Activated naive CD4-positive, alpha-beta T cell treated with anti-CD3 and anti-CD28 coated beads, Interleukin-2, amount 10 ng/mL, durations not matched to agents 7 days and 5 days (primary cell): Measurements from ENCODE around the gene OAF.

Source experiments
- CTCF ChIA-PET: fragments of 350-600 bp; sonication (Branson Sonifier 250); formaldehyde crosslinking; loops from one replicate; lab custom pipeline; 2021; ENCODE audit warnings: antibody characterized with exemption; lab: Charles Lee
- DNase-seq: peaks from one replicate; pipeline ENCODE4 v3.0.0-alpha.2; 2020
- H3K27ac Mint-ChIP-seq: one replicate; pipeline ENCODE4 v1.8.0; 2021; ENCODE audit warnings: mild to moderate bottlenecking, moderate library complexity, mixed read lengths
- H3K27me3 Mint-ChIP-seq: one replicate; pipeline ENCODE4 v1.8.0; 2021; ENCODE audit warnings: mild to moderate bottlenecking, mixed read lengths
- H3K36me3 Mint-ChIP-seq: one replicate; pipeline ENCODE4 v1.8.0; 2021; ENCODE audit warnings: mixed read lengths
- H3K4me1 Mint-ChIP-seq: one replicate; pipeline ENCODE4 v1.8.0; 2021; ENCODE audit warnings: mixed read lengths
- H3K4me3 Mint-ChIP-seq: one replicate; pipeline ENCODE4 v1.8.0; 2021; ENCODE audit warnings: mild to moderate bottlenecking, moderate library complexity, mixed read lengths
- H3K9me3 Mint-ChIP-seq: one replicate; pipeline ENCODE4 v1.8.0; 2021; ENCODE audit warnings: mixed read lengths

Gene OAF

DNA sequence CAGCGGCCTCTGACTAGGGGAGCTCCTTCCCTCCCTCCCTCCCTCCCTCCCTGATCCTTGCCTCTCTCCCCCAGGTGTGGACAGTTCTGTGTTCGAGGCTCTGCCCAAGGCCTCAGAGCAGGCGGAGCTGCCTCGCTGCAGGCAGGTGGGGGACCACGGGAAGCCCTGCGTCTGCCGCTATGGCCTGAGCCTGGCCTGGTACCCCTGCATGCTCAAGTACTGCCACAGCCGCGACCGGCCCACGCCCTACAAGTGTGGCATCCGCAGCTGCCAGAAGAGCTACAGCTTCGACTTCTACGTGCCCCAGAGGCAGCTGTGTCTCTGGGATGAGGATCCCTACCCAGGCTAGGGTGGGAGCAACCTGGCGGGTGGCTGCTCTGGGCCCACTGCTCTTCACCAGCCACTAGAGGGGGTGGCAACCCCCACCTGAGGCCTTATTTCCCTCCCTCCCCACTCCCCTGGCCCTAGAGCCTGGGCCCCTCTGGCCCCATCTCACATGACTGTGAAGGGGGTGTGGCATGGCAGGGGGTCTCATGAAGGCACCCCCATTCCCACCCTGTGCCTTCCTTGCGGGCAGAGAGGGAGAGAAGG is 18.1 kb downstream of the OAF start:
- H3K9me3 Mint-ChIP-seq, result no peaks in the 10 kb centered on the region
- no peak overlapping the region for H3K27ac Mint-ChIP-seq
- H3K4me1 Mint-ChIP-seq, result no peaks in the 10 kb centered on the region
- CTCF ChIA-PET, result interaction anchor here (0.5 to 11.7 kb wide), 15 partner anchors 14 to 554 kb away, joined by 3 to 234 read pairs (median 5); no protein-coding TSS in a partner anchor
- no peak overlapping the region for H3K4me3 Mint-ChIP-seq
- DNase-seq, result no peak
- H3K27me3 Mint-ChIP-seq, result peaks cover 40% of the 10 kb centered on the region
- H3K36me3 Mint-ChIP-seq, result no peaks in the 10 kb centered on the region

GRCh38 chr11:120229451-120230424 is 18.9 kb downstream of the OAF start:
- peak; percentile 52 for DNase-seq
- Mint-ChIP-seq H3K9me3 (no peaks in the 10 kb centered on the region), H3K36me3 (no peaks in the 10 kb centered on the region), H3K27me3 (peaks cover 42% of the 10 kb centered on the region), H3K4me1 (no peaks in the 10 kb centered on the region), H3K4me3 (no peak overlapping the region), H3K27ac (no peak overlapping the region)
- CTCF ChIA-PET, result interaction anchor here (0.9 to 11.7 kb wide), 16 partner anchors 13 to 555 kb away, joined by 3 to 234 read pairs (median 5); no protein-coding TSS in a partner anchor

DNA sequence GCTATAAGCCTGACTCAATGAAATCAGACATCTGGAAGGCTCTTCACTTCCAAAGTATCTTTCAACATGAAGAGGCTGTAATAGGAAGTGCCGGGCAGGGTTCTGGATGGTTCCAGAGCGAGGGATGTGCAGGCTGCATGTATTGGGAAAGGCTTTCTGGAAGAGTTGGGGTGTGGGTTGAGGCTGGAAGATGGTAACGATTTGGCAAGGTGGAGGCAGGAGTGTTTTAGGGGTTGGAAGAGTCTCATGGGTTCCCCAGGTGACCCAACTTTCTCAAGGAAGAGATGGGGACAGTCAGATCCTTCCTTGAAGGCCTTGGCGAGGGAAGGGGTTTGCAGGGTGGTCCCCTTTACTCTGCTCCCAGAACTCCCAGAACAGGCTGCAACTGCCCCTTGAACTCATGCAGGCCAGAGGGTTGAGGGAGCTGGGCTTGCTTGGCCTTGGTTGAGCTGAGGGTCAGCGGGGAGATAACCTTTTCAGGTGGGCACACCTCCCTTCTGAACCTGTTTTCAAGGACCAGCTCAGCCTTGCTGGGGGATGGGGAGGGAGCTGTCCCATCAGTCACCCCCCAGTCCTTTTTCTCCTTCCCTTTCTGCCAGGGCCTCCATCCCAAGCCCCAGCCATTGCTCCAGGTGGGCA is 19.7 kb downstream of the OAF start:
- Mint-ChIP-seq H3K27ac (no peak overlapping the region), H3K27me3 (peaks cover 42% of the 10 kb centered on the region), H3K36me3 (no peaks in the 10 kb centered on the region), H3K4me1 (no peaks in the 10 kb centered on the region), H3K4me3 (no peak overlapping the region), H3K9me3 (no peaks in the 10 kb centered on the region)
- no peak for DNase-seq
- CTCF ChIA-PET, result interaction anchor here (0.9 to 11.7 kb wide), 9 partner anchors 12 to 84 kb away, joined by 3 to 234 read pairs (median 5); no protein-coding TSS in a partner anchor

- Mint-ChIP-seq H3K27me3 (peaks cover 48% of the 10 kb centered on the region), H3K4me1 (no peaks in the 10 kb centered on the region), H3K4me3 (no peak overlapping the region), H3K36me3 (no peaks in the 10 kb centered on the region), H3K9me3 (no peaks in the 10 kb centered on the region), H3K27ac (no peak overlapping the region)
- CTCF ChIA-PET, result interaction anchor here (0.7 to 11.7 kb wide), 4 partner anchors 13 to 69 kb away, joined by 3 to 234 read pairs (median 19); no protein-coding TSS in a partner anchor
- no peak for DNase-seq
These were observed 21.1 kb downstream of the OAF start for GRCh38 chr11:120231963-120232362.

- Mint-ChIP-seq H3K4me1 (no peaks in the 10 kb centered on the region), H3K36me3 (no peaks in the 10 kb centered on the region), H3K4me3 (no peak overlapping the region), H3K9me3 (no peaks in the 10 kb centered on the region), H3K27ac (no peak overlapping the region), H3K27me3 (peaks cover 61% of the 10 kb centered on the region)
- CTCF ChIA-PET, result interaction anchor here (1.0 to 11.7 kb wide), 5 partner anchors 15 to 102 kb away, joined by 3 to 234 read pairs (median 6); no protein-coding TSS in a partner anchor
- DNase-seq, result no peak
These were observed 22.5 kb downstream of the OAF start for GRCh38 chr11:120233207-120233803.

- no peak overlapping the region for H3K27ac Mint-ChIP-seq
- CTCF ChIA-PET, result interaction anchor here (0.6 to 11.7 kb wide), 18 partner anchors 8 to 451 kb away, joined by 3 to 234 read pairs (median 4); no protein-coding TSS in a partner anchor
- H3K4me1 Mint-ChIP-seq, result no peaks in the 10 kb centered on the region
- peaks cover 78% of the 10 kb centered on the region for H3K27me3 Mint-ChIP-seq
- H3K36me3 Mint-ChIP-seq, result no peaks in the 10 kb centered on the region
- H3K4me3 Mint-ChIP-seq, result no peak overlapping the region
- H3K9me3 Mint-ChIP-seq, result no peaks in the 10 kb centered on the region
- DNase-seq, result peak; percentile 76
These were observed 24.3 kb downstream of the OAF start for GRCh38 chr11:120235024-120235628.

DNA sequence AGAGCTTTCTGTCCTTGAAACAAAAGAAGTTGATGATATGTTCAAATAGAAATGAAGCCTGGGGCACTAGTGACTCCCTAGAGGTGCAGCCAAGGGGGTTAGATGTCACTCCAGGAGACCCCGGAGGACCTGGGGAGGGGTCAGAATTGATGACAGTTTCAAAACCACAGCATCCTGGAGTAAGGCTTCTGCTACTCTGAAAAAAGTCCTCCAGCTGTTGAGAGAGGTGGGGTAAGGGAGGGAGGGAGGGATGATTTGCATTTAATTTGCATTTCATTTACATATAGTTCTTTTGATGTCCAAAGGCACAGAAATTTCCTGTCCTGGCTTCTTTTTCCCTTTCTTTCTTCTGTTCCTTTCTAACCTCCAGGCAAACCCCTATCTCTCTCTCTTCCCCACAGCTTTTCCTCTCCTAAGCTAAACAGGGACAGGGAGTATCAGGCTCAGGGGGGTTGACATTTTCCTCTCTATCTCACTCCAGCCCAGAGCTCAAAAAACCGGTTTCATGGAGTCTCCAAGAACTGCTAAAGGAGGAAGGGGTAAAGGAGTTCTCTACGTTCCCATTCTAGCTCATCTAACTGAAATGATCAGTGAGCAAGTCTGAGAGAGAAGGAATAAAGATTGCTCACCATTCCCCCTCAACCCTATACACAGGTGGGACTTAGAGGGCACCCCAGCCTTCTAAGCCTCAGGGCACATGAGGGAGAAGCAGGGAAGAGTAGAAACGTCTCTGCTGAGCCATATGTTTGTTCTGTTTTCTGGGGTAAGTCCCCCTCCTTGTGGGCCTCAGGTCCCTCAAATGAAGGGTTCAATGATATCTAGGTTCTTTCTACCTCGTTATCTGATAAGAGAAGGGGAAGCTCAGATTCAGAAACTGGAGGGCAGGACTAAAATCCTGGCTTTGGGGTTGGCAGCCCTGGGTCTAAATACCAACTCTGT is 25.6 kb downstream of the OAF start:
- H3K36me3 Mint-ChIP-seq, result no peaks in the 10 kb centered on the region
- H3K27ac Mint-ChIP-seq, result no peak overlapping the region
- CTCF ChIA-PET, result interaction anchor here (0.9 to 11.7 kb wide), 12 partner anchors 7 to 98 kb away, joined by 3 to 234 read pairs (median 6); no protein-coding TSS in a partner anchor
- no peaks in the 10 kb centered on the region for H3K9me3 Mint-ChIP-seq
- no peak overlapping the region for H3K4me3 Mint-ChIP-seq
- H3K4me1 Mint-ChIP-seq, result no peaks in the 10 kb centered on the region
- H3K27me3 Mint-ChIP-seq, result peaks cover 86% of the 10 kb centered on the region
- DNase-seq, result no peak

DNA sequence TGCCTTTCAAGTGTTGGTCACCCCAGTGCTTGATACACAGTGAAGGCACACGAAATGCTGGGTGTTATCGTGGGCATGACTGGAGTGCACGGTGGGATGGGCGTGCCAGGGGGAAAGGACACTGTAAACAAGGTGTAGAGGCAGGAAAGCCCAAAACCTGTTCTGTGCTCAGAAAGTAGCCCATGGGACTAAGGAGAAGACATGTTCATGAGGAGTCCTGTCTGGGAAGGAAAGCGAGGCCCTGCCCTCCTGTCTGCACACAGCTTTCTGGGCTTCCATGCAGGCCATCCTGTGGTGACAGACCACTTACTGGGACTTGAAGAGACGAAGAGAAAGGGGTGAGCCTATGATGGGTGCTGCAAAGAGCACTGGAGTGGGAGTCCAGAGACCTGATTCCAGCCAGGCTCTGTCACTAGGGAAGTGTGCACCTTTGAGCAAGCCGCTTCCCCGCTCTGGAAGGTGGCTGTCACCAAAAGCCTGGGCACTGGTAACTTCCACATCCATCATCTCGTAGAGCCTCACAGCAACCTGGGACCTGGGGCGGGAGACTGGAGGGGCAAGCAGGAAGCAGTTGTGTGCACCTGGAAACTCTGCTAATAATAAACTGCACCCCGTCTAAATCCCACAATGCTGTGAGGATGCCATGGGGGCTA is 28.3 kb downstream of the OAF start:
- Mint-ChIP-seq H3K9me3 (no peaks in the 10 kb centered on the region), H3K4me3 (no peak overlapping the region), H3K27ac (no peak overlapping the region), H3K36me3 (no peaks in the 10 kb centered on the region), H3K27me3 (peaks cover 98% of the 10 kb centered on the region), H3K4me1 (no peaks in the 10 kb centered on the region)
- CTCF ChIA-PET, result interaction anchor here (11.7 kb wide), 1 partner anchor 62 kb away, joined by 234 read pairs; no protein-coding TSS in a partner anchor
- DNase-seq, result no peak

DNA sequence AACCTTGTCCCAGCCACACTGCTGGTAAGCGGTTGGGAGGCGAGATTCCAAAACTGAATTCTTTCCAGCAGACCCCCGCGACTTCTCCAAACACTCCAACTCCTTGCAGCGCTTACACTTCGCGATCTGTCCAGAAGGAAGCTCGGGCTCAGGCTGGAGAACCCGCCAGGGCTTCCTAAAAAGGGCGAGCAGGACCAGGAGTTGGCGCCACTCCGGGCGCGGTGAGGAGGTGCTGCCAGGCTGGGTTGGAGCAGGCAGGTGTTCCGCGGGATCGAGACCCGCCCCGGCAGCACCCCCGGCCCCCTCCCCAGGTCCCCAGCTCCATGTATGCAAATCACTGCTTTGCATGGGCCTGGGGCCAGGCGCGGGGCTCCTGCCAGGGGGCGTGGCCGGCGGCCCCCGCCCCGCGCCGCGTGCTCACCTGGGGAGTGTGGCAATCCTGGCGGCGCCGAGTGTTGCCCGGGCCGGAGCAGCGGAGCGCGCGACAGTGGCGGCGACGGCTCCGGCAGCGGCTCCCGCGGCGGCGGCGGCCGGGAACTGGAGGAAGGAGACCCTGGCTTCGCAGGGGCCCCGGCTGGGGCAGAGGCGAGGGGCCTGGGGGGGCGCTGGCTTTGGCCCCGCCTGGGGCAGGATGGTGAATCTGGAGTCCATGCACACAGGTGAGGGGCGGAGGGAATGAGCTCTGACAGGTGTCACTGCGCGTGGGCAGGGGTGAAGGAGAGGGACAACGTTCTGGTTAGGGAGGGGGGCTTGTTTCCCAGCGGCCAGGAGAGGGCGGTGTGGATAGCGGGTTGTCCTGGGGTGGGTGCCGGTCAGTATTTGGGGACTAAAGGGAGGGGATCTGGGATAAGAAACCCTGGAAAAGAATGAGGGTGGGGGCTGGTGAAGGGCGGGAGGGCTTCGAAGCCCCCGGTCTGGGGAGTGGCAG is 29.1 kb downstream of the OAF start, which contains the start of gene POU2F3:
Gene POU2F3 (plus strand): TSS at position 428 of the 928 bp plus-strand sequence. CDS start 204 bp downstream, at position 632.
- no peak for DNase-seq
- Mint-ChIP-seq H3K27me3 (peaks cover 97% of the 10 kb centered on the region), H3K36me3 (no peaks in the 10 kb centered on the region), H3K9me3 (no peaks in the 10 kb centered on the region), H3K4me1 (peaks cover 5% of the 10 kb centered on the region), H3K4me3 (no peak within 1 kb of the TSS), H3K27ac (no peak within 1 kb of the TSS)
- CTCF ChIA-PET, result interaction anchor here (11.7 kb wide), 1 partner anchor 61 kb away, joined by 234 read pairs; no protein-coding TSS in a partner anchor

DNA sequence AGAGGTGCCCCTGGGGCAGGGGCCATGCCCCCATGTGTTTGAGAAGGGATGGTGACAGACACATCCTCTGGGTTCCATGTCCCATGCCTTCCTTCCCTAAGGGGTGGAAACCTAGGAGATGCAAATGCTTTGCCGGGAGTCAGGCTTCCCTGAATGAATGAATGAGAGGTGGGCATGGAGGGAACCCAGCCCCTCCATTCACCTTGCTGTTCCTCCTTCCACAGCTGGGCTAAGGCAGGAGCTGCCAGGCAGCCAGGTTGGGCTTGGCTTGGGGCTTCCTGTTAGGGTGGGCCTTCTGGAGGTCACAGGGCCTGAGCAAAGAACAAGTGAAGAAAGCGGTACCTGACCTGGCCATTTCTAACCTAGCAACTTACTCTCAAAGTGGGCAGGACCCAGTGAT is 30.0 kb downstream of the OAF start:
- H3K9me3 Mint-ChIP-seq, result no peaks in the 10 kb centered on the region
- no peak for DNase-seq
- H3K27ac Mint-ChIP-seq, result no peak overlapping the region
- peaks cover 5% of the 10 kb centered on the region for H3K4me1 Mint-ChIP-seq
- no peak overlapping the region for H3K4me3 Mint-ChIP-seq
- H3K36me3 Mint-ChIP-seq, result no peaks in the 10 kb centered on the region
- CTCF ChIA-PET, result interaction anchor here (1.2 kb wide), 1 partner anchor 62 kb away, joined by 4 read pairs; no protein-coding TSS in a partner anchor
- H3K27me3 Mint-ChIP-seq, result peaks cover 97% of the 10 kb centered on the region

DNA sequence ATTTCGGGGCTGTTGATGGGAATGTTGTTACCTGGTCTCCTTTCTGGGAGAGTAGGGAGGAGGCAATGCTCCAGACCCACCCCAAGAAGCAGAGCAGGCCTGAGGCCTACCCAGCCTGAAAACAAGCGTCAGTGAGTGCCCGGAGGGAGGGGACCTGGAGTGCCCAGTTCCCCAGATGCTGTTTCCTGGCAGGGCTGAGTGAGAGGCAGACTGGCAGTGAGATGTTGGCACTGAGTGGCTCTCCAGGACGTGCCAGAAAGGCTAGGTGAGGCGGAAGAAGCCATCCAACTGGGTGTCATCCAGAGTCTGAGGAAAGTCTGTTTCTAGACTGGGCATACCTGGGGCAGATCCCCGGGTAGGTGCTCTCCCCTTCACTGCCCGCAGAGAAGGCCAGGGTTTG is 30.4 kb downstream of the OAF start:
- DNase-seq, result no peak
- no peaks in the 10 kb centered on the region for H3K9me3 Mint-ChIP-seq
- no peak overlapping the region for H3K4me3 Mint-ChIP-seq
- CTCF ChIA-PET, result interaction anchor here (1.2 kb wide), 1 partner anchor 62 kb away, joined by 4 read pairs; no protein-coding TSS in a partner anchor
- no peaks in the 10 kb centered on the region for H3K36me3 Mint-ChIP-seq
- peaks cover 97% of the 10 kb centered on the region for H3K27me3 Mint-ChIP-seq
- H3K27ac Mint-ChIP-seq, result no peak overlapping the region
- peaks cover 5% of the 10 kb centered on the region for H3K4me1 Mint-ChIP-seq
